ENCODE results near the gene LIN28B. TPM values are rescaled to one million over a fixed set of nuclear protein-coding genes. Genes with fewer than 3 reads are reported as not detected.

LIN28B gene
- total RNA-seq, 4 donors from 2014 or later = not detected

GRCh38 chr6:105058846-105059245 is 101.9 kb downstream of the LIN28B start:
- TF ChIP-seq CTCF (IDR thresholded peaks at IDR 0.05; ENCODE audit: low read depth) = no peak

GRCh38 chr6:105066233-105066632 is 109.3 kb downstream of the LIN28B start:
- TF ChIP-seq CTCF (IDR thresholded peaks at IDR 0.05; ENCODE audit: low read depth) = no peak

DNA sequence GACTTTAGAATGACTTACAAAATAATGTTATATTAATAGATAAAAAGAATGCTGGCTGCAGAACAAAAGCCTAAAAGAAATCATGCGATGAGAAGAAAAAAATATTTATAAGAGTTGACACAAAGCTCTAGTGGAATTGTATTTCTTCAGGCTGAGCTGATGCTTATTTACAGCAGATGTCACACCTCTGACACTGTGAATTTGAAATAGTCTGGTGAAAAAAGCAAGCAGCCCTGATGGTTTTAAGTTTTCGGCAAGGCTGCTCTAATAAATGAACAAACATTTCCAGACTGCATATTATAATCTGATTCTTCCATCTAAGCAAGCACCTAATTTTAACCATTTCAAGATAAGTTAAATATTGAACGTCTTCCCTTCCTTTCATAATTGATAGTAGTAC is 109.9 kb downstream of the LIN28B start:
- TF ChIP-seq CTCF (IDR thresholded peaks at IDR 0.05; ENCODE audit: low read depth) = no peak

DNA sequence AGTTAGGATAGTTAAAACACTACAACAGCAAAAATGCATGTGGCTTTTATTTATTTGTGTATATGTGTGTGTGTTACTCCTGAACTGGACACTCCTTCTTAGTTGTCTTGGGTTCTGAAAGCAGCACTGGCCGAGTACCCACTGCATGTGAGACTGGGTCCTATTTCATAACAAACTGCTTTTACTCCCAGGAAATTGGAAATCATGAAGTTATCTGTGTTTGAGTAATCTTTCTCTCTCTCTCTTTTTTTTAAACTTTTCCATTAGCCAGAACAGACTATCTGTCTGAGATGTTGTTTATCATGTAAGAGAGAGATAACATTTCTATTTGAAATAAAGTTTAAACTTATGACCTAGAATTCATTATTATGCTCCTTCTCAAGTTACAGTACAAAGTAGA is 110.4 kb downstream of the LIN28B start:
- no peak for TF ChIP-seq CTCF (IDR thresholded peaks at IDR 0.05; ENCODE audit: low read depth)

DNA sequence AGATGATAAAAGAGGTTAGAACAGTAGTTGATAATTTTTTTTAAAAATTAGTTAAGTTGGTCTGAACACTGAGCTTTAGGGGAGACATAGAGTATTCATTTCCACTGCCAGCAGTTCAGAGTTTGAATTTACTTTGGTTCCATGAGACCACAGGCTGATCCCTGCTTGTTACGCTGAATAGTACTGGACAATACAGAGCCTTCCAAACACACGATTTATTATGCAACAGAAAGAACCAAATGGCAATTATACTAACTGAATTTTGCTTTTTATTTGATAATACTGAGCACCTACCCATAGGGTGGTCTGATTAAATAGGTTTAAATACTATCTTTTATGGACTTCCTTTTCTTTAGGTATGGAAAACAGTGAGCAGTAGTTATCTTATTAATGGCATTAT is 111.5 kb downstream of the LIN28B start:
- TF ChIP-seq CTCF (IDR thresholded peaks at IDR 0.05; ENCODE audit: low read depth) = no peak

DNA sequence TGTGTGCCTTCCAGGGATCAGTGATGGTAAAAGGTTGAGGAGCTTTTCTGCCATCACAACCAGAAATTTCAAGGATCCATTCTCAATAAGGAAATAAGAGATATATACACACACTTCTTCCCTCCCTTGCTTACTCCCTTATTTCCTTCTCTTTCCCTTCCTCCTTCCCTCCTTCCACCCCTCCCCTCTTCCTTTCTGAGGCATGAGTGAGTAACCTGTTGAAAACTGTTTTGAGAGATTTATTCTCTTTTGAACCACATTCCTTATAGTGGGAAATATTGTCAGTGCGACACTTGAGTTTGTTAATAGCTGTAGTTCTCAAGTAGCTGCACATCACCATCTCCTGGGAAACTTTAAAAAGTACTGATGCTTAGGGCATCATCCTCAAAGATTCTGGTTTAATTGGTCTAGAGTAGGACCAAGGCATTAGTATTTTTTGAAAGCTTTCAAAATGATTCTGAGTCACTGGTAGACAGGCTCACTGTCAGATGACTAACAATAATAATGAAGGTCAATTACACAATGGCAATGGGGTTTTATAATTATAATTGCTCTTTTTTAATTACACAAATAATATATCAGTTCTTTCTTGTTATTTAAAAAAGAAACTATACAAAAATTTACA is 113.0 kb downstream of the LIN28B start:
- TF ChIP-seq CTCF (IDR thresholded peaks at IDR 0.05; ENCODE audit: low read depth) = no peak

- no peak for TF ChIP-seq CTCF (IDR thresholded peaks at IDR 0.05; ENCODE audit: low read depth)
These were observed 115.9 kb downstream of the LIN28B start for GRCh38 chr6:105072798-105073199.
